Endothelial cell of umbilical vein (primary cell): ENCODE measurements around the gene CIRBP.

Source experiments
- EZH2 ChIP-seq: IDR thresholded peaks from 2 replicates; pipeline ENCODE4 v1.6.1; 2012; ENCODE audit warnings: borderline replicate concordance, low read depth, mild to moderate bottlenecking, moderate library complexity, low read length, inconsistent platforms; ENCODE audit not compliant: severe bottlenecking
- GATA2 ChIP-seq: IDR thresholded peaks from 2 replicates; pipeline ENCODE4 v1.7.0; 2011; ENCODE audit warnings: low read depth, mild to moderate bottlenecking, moderate library complexity, mixed read lengths, low read length; ENCODE audit not compliant: insufficient read length, insufficient read depth
- JUN ChIP-seq: IDR thresholded peaks from 2 replicates; pipeline ENCODE4 v1.6.1; 2011; ENCODE audit warnings: borderline replicate concordance, low read depth; ENCODE audit not compliant: insufficient read length, insufficient read depth
- MYC ChIP-seq: IDR thresholded peaks from one replicate; pipeline ENCODE4 v1.6.1; 2011; ENCODE audit warnings: mild to moderate bottlenecking, low read depth, low read length
- POLR2AphosphoS5 ChIP-seq: IDR thresholded peaks from 2 replicates; pipeline ENCODE4 v1.6.1; 2012; ENCODE audit warnings: low read depth, mild to moderate bottlenecking, control low read depth, low read length, moderate library complexity; ENCODE audit not compliant: insufficient read depth
- TF ChIP-seq, protein P1 (sequence below), 2 donors: IDR thresholded peaks; 1 replicate in 1 of 2; 2 replicates in 1 of 2; pipeline ENCODE4 v1.5.1; 2011; ENCODE audit warnings: low read length in 2 of 2, mild to moderate bottlenecking in 2 of 2, moderate library complexity in 2 of 2, control low read depth in 1 of 2, inconsistent platforms in 1 of 2, low read depth in 1 of 2; ENCODE audit not compliant: insufficient read depth in 1 of 2; ENCODE audit errors: extremely low read depth in 1 of 2
- TF ChIP-seq, protein P2 (sequence below): IDR thresholded peaks from 2 replicates; pipeline ENCODE4 v1.6.1; 2011; ENCODE audit not compliant: insufficient read depth, insufficient read length

GRCh38 chr19:1258707-1259205 lies 10.4 kb upstream of the CIRBP start:
- TF ChIP-seq, protein P1, sequence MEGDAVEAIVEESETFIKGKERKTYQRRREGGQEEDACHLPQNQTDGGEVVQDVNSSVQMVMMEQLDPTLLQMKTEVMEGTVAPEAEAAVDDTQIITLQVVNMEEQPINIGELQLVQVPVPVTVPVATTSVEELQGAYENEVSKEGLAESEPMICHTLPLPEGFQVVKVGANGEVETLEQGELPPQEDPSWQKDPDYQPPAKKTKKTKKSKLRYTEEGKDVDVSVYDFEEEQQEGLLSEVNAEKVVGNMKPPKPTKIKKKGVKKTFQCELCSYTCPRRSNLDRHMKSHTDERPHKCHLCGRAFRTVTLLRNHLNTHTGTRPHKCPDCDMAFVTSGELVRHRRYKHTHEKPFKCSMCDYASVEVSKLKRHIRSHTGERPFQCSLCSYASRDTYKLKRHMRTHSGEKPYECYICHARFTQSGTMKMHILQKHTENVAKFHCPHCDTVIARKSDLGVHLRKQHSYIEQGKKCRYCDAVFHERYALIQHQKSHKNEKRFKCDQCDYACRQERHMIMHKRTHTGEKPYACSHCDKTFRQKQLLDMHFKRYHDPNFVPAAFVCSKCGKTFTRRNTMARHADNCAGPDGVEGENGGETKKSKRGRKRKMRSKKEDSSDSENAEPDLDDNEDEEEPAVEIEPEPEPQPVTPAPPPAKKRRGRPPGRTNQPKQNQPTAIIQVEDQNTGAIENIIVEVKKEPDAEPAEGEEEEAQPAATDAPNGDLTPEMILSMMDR (IDR thresholded peaks at IDR 0.05; ENCODE audit: extremely low read depth in 1 of 2, insufficient read depth in 1 of 2, low read depth in 1 of 2, low read length in 2 of 2), result no peak
- TF ChIP-seq EZH2 (no peak), JUN (no peak), POLR2AphosphoS5 (no peak), GATA2 (no peak), MYC (no peak)
- TF ChIP-seq, protein P2, sequence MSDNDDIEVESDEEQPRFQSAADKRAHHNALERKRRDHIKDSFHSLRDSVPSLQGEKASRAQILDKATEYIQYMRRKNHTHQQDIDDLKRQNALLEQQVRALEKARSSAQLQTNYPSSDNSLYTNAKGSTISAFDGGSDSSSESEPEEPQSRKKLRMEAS, result no peak
